ENCODE results near the gene TACC3. TPM values are rescaled to one million over a fixed set of nuclear protein-coding genes. Genes with fewer than 3 reads are reported as not detected.
"Not testable (repeated sequence)": the region's sequence is repeated elsewhere in the genome, so short reads cannot be mapped to it uniquely, and the experiment has no call there.

The TACC3 gene
- polyA plus RNA-seq, 3 donors from 2014 or later, result 5.0 to 11.9 (median 7.3) TPM

GRCh38 chr4:1685235-1686150, 35.8 kb upstream of the TACC3 start:
- no peaks in the 10 kb centered on the region for H3K9me3 Mint-ChIP-seq
- H3K27ac Mint-ChIP-seq, result no peak overlapping the region
- peaks cover 10 to 13% of the 10 kb centered on the region in 2 donors for H3K4me1 Mint-ChIP-seq
- peaks cover 0 to 1% (median 0%) of the 10 kb centered on the region in 3 donors for H3K36me3 Mint-ChIP-seq
- DNase-seq, result no peak
- peak overlapping the region in 1 of 5 donors; percentile 49 for H3K4me3 Mint-ChIP-seq
- H3K27me3 Mint-ChIP-seq (ENCODE audit: low read depth in 3 of 3), result peaks cover 6 to 7% (median 7%) of the 10 kb centered on the region in 3 donors

GRCh38 chr4:1686440-1687036, 34.8 kb upstream of the TACC3 start:
- no peak for DNase-seq
- H3K9me3 Mint-ChIP-seq, result no peaks in the 10 kb centered on the region
- peak overlapping the region in 1 of 6 donors; percentile 36 for H3K27ac Mint-ChIP-seq
- H3K36me3 Mint-ChIP-seq, result peaks cover 0 to 3% (median 0%) of the 10 kb centered on the region in 3 donors
- peaks cover 6 to 7% (median 7%) of the 10 kb centered on the region in 3 donors for H3K27me3 Mint-ChIP-seq (ENCODE audit: low read depth in 3 of 3)
- H3K4me1 Mint-ChIP-seq, result peaks cover 10 to 13% of the 10 kb centered on the region in 2 donors
- peak overlapping the region in 4 of 5 donors; percentile 27 to 68 (median 46) for H3K4me3 Mint-ChIP-seq

DNA sequence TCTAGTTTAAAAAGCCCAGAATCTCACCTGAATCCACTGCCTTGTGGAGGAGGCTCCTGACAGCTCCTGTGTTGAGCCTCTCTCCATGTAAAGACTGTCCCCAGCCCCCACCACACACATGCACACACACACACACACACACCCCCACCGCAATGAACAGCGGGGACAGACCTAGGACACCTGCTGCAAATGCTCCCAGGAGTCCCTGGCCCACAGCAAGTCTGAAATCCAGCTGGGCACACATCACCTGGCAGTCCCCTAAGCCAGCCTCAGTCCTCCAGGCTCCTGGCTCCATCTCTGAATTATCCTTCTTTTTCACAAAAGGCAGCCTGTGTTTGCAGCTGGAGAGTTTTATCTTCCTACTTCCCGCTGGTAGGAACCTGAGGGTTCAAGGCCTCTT, 30.6 kb upstream of the TACC3 start:
- Mint-ChIP-seq H3K9me3 (no peaks in the 10 kb centered on the region), H3K27ac (peak overlapping the region in 2 of 6 donors; percentile 62 to 66), H3K4me1 (no peaks in the 10 kb centered on the region), H3K4me3 (no peak overlapping the region), H3K36me3 (peaks cover 5 to 17% (median 10%) of the 10 kb centered on the region in 3 donors), H3K27me3 (ENCODE audit: low read depth in 3 of 3) (peaks cover 0 to 4% (median 0%) of the 10 kb centered on the region in 3 donors)
- no peak for DNase-seq

DNA sequence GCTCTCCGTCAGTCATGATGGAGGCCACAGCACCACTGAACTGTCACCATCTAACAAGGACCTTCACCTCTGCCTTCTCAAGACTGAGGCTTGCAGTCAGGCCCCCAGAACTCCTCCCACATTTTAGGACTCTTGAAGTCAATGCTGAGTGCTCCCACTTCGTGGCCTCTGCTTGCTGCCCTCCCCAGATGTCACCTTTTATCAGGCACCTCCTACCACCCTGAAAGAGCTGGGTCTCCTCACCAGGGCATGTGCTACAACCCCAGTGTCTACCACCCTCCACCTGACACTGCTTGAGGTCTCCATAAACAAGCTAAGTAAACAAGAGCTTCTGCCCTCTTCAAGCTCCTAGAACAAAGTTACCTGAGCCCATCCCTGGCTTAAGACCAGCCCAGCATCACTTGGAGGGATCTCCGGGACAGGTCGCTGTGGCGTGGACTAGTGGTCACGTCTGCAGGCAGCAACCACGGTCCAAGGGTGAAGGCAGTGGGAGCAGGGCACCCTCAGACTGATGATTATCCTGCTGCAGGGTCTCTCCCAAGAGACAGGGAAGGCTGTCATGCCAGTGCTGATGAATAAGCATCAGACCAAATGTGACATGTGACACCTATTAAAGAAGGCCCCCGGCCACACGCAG, 29.5 kb upstream of the TACC3 start:
- Mint-ChIP-seq H3K36me3 (peaks cover 5 to 23% (median 16%) of the 10 kb centered on the region in 3 donors), H3K27me3 (ENCODE audit: low read depth in 3 of 3) (peaks cover 0 to 4% (median 0%) of the 10 kb centered on the region in 3 donors), H3K27ac (no peak overlapping the region), H3K4me1 (no peaks in the 10 kb centered on the region), H3K9me3 (no peaks in the 10 kb centered on the region), H3K4me3 (no peak overlapping the region)
- no peak for DNase-seq

DNA sequence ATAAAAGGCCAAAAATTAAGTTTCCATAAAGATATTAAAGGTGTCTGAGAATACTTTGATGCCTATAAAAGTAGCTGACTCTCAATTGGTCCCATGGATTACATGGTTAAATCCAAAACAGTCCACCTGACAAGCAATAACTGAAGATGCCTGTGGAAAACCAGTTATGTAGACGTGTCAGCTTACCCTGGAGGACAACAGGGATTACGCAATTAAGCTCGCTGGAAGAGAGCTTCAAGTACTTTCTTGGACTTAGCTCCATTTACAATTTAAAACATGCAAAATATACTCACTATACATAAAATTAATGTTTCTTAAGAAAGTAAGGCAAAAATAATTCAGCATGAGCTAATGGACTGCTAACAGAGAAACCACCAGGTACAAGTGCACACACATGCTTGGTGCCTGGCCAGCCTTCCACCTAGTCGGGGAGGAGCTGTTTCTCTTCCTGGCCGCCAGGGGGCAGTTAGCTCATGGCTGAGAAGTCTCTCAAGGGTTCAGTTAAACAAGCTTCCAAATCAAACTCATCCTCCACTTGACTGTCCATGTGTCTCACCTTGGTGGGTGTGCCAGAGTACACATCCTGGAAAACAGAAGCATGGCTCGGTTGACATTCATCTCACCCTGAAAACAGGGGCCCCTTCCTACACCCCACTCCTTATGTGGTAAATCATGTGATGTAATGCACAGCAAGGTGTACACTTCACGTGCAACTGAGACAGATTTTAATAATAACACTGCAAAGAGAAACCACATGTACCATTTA, 28.0 kb upstream of the TACC3 start:
- peaks cover 0 to 4% (median 0%) of the 10 kb centered on the region in 3 donors for H3K27me3 Mint-ChIP-seq (ENCODE audit: low read depth in 3 of 3)
- H3K36me3 Mint-ChIP-seq, result peaks cover 5 to 23% (median 16%) of the 10 kb centered on the region in 3 donors
- no peaks in the 10 kb centered on the region for H3K9me3 Mint-ChIP-seq
- peak overlapping the region in 1 of 5 donors; percentile 7 for H3K4me3 Mint-ChIP-seq
- H3K4me1 Mint-ChIP-seq, result no peaks in the 10 kb centered on the region
- DNase-seq, result peak; percentile 71 to 79 (median 74)
- peak overlapping the region in 3 of 6 donors; percentile 32 to 55 (median 36) for H3K27ac Mint-ChIP-seq

DNA sequence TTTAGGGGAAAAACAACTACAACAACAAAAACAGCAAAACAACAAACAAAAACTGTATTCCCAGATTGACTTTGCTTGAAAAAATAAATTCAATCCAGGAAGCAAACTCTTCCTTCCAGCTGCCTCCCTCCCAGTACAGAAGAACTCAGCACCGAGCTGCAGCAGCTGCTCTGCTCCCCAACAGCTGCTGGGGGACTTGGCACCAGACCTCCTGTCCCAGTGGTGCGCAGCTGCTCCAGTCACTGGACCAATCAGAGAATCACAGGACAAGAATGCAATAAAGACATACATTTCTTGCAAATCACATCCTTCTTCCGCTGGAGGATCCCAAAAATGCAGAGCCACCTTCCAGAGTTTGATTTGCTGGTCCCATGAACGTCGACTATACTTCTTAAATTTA, 25.4 kb upstream of the TACC3 start:
- Mint-ChIP-seq H3K9me3 (no peaks in the 10 kb centered on the region), H3K4me3 (no peak overlapping the region), H3K27ac (no peak overlapping the region), H3K36me3 (peaks cover 11 to 27% (median 16%) of the 10 kb centered on the region in 3 donors), H3K4me1 (no peaks in the 10 kb centered on the region), H3K27me3 (ENCODE audit: low read depth in 3 of 3) (peaks cover 0 to 1% (median 0%) of the 10 kb centered on the region in 3 donors)
- DNase-seq, result no peak

GRCh38 chr4:1701671-1702070, 19.6 kb upstream of the TACC3 start:
- Mint-ChIP-seq H3K36me3 (peaks cover 5 to 21% (median 9%) of the 10 kb centered on the region in 3 donors), H3K4me1 (peaks cover 4 to 20% of the 10 kb centered on the region in 2 donors)
- not testable (repeated sequence) for H3K27ac Mint-ChIP-seq; H3K4me3 Mint-ChIP-seq; H3K27me3 Mint-ChIP-seq (ENCODE audit: low read depth in 3 of 3); DNase-seq; H3K9me3 Mint-ChIP-seq

- H3K4me3 Mint-ChIP-seq, result no peak overlapping the region
- H3K27ac Mint-ChIP-seq, result peak overlapping the region in 1 of 6 donors; percentile 34
- DNase-seq, result no peak
- peaks cover 5 to 21% (median 9%) of the 10 kb centered on the region in 3 donors for H3K36me3 Mint-ChIP-seq
- H3K9me3 Mint-ChIP-seq, result no peaks in the 10 kb centered on the region
- peaks cover 12 to 29% of the 10 kb centered on the region in 2 donors for H3K4me1 Mint-ChIP-seq
- no peaks in the 10 kb centered on the region for H3K27me3 Mint-ChIP-seq (ENCODE audit: low read depth in 3 of 3)
These were observed 17.5 kb upstream of the TACC3 start for GRCh38 chr4:1703867-1704266.

GRCh38 chr4:1705732-1706131, 15.6 kb upstream of the TACC3 start:
- Mint-ChIP-seq H3K27me3 (ENCODE audit: low read depth in 3 of 3) (no peaks in the 10 kb centered on the region), H3K4me1 (peaks cover 23 to 44% of the 10 kb centered on the region in 2 donors), H3K27ac (no peak overlapping the region), H3K9me3 (no peaks in the 10 kb centered on the region), H3K36me3 (peaks cover 3 to 14% (median 5%) of the 10 kb centered on the region in 3 donors), H3K4me3 (no peak overlapping the region)
- no peak for DNase-seq

DNA sequence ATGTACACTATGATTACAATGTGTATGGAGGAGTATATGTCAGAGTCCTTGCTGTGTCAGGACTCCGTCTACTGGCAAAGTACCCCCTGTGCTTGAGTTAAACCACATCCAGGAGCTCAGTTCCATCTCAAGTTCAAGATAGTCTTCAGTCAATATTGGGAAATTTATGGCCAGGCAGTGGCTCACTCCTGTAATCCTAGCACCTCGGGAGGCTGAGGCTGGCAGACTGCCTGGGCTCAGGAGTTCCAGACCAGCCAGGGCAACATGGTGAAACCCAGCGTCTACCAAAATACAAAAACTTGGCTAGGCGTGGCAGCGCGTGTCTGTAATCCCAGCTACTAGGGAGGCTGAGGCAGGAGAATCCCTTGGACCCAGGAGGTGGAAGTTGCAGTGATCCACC, 15.0 kb upstream of the TACC3 start:
- Mint-ChIP-seq H3K27me3 (ENCODE audit: low read depth in 3 of 3) (peaks cover 0 to 5% (median 3%) of the 10 kb centered on the region in 3 donors), H3K27ac (no peak overlapping the region), H3K4me1 (peaks cover 30 to 50% of the 10 kb centered on the region in 2 donors), H3K36me3 (peaks cover 3 to 14% (median 5%) of the 10 kb centered on the region in 3 donors), H3K9me3 (no peaks in the 10 kb centered on the region), H3K4me3 (no peak overlapping the region)
- no peak for DNase-seq

- Mint-ChIP-seq H3K27me3 (ENCODE audit: low read depth in 3 of 3) (peaks cover 5 to 13% (median 12%) of the 10 kb centered on the region in 3 donors), H3K27ac (peak overlapping the region in 4 of 6 donors; percentile 7 to 69 (median 16)), H3K9me3 (no peaks in the 10 kb centered on the region), H3K4me1 (peaks cover 39 to 55% of the 10 kb centered on the region in 2 donors), H3K36me3 (peaks cover 0 to 8% (median 0%) of the 10 kb centered on the region in 3 donors), H3K4me3 (no peak overlapping the region)
- DNase-seq, result no peak
These were observed 12.7 kb upstream of the TACC3 start for GRCh38 chr4:1708581-1708980.

DNA sequence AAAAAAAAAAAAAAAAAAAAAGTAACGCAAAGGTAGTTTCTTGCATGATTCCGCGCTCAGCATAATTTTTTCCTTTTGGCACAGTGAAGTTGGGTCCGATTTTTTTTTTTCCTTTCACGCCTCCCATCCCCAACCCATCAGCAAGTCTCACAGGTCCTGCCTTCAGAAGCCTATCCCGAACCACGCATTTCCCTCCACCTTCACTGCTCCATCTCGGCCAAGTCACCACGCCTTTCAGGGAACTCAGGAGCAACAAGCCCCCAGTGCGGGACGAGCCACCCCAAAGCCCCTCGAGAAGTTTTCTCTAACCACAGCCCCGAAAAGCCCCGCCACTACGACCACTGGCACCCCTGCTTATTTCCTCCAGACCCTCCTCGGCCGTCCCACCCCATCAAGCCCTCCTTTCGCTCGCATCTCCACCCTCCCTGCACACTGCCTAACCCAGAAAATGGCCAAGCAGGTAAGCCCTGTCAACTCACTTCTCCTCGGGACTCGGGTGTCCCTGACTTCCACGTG, 10.2 kb upstream of the TACC3 start:
- H3K4me3 Mint-ChIP-seq, result peak overlapping the region; percentile 91 to 97 (median 93)
- peak overlapping the region; percentile 90 to 97 (median 94) for H3K27ac Mint-ChIP-seq
- peaks cover 5 to 16% (median 13%) of the 10 kb centered on the region in 3 donors for H3K27me3 Mint-ChIP-seq (ENCODE audit: low read depth in 3 of 3)
- H3K9me3 Mint-ChIP-seq, result no peaks in the 10 kb centered on the region
- no peaks in the 10 kb centered on the region for H3K36me3 Mint-ChIP-seq
- DNase-seq, result no peak
- H3K4me1 Mint-ChIP-seq, result peaks cover 55 to 66% of the 10 kb centered on the region in 2 donors

Data from immature natural killer cell (primary cell).